CD1c-positive myeloid dendritic cell (primary cell): ENCODE measurements around the gene FANCD2.
"Not testable (repeated sequence)": the region's sequence is repeated elsewhere in the genome, so short reads cannot be mapped to it uniquely, and the experiment has no call there.

Experiments used
- DNase-seq: peaks from one replicate; pipeline ENCODE4 v3.0.0-alpha.2; 2016; ENCODE audit errors: extremely low spot score

FANCD2 gene

GRCh38 chr3:10026084-10026890 lies at the start of gene FANCD2:
Gene FANCD2, plus strand, starts transcription at chr3:10026437. Its CDS starts 2,221 bp downstream, at chr3:10028658.
- DNase-seq: peak; percentile 94

GRCh38 chr3:9976721-9977709 lies 49.2 kb upstream of the FANCD2 start:
- peak; percentile 94 for DNase-seq

GRCh38 chr3:9978710-9979305 lies 47.4 kb upstream of the FANCD2 start:
- DNase-seq: no peak

GRCh38 chr3:9980251-9980650 lies 46.0 kb upstream of the FANCD2 start:
- no peak for DNase-seq

GRCh38 chr3:9986230-9986725 lies 40.0 kb upstream of the FANCD2 start:
- DNase-seq: peak; percentile 23

GRCh38 chr3:9994086-9994844 lies 32.0 kb upstream of the FANCD2 start:
- DNase-seq: no peak

- DNase-seq: no peak
Observed at GRCh38 chr3:10000686-10001085, 25.6 kb upstream of the FANCD2 start.

GRCh38 chr3:10002951-10003350 lies 23.3 kb upstream of the FANCD2 start:
- no peak for DNase-seq

GRCh38 chr3:10004506-10004905 lies 21.7 kb upstream of the FANCD2 start:
- no peak for DNase-seq

- no peak for DNase-seq
Observed at GRCh38 chr3:10004960-10005564, 21.2 kb upstream of the FANCD2 start.

GRCh38 chr3:10006048-10006761 lies 20.0 kb upstream of the FANCD2 start:
- no peak for DNase-seq

GRCh38 chr3:10006762-10007090 lies 19.5 kb upstream of the FANCD2 start:
- no peak for DNase-seq

GRCh38 chr3:10007126-10007782 lies 19.0 kb upstream of the FANCD2 start:
- DNase-seq: no peak

- DNase-seq: not testable (repeated sequence)
Observed at GRCh38 chr3:10008216-10008587, 18.0 kb upstream of the FANCD2 start.

- DNase-seq: peak; percentile 92
Observed at GRCh38 chr3:10008588-10009344, 17.5 kb upstream of the FANCD2 start.

GRCh38 chr3:10010421-10010877 lies 15.8 kb upstream of the FANCD2 start:
- DNase-seq: no peak

GRCh38 chr3:10010878-10011465 lies 15.3 kb upstream of the FANCD2 start:
- DNase-seq: peak; percentile 95

- DNase-seq: no peak
Observed at GRCh38 chr3:10011631-10012030, 14.6 kb upstream of the FANCD2 start.

- no peak for DNase-seq
Observed at GRCh38 chr3:10012106-10012505, 14.1 kb upstream of the FANCD2 start.
